BJ (cell line): ENCODE results near the gene PSPN. TPM values are rescaled to one million over a fixed set of nuclear protein-coding genes. Genes with fewer than 3 reads are reported as not detected.
"Not testable (repeated sequence)": the region's sequence is repeated elsewhere in the genome, so short reads cannot be mapped to it uniquely, and the experiment has no call there.

Source experiments
- CTCF ChIA-PET: fragments of 350-600 bp; formaldehyde crosslinking; extraction: SDS; loops from one replicate; lab custom pipeline; 2021; ENCODE audit warnings: antibody characterized with exemption, inconsistent platforms; lab: Yijun Ruan, JAX
- POLR2A ChIA-PET: fragments of 300-600 bp; sonication (Branson Sonifier 250); formaldehyde crosslinking; extraction: SDS; loops from one replicate; lab custom pipeline; 2021; ENCODE audit warnings: antibody characterized with exemption; lab: Charles Lee
- DNase-seq: peaks from one replicate; pipeline ENCODE4 v3.0.0-alpha.2; 2011; ENCODE audit warnings: low read depth
- H3K27me3 ChIP-seq: 2 replicates; pipeline ENCODE4 v1.6.0; 2011; ENCODE audit warnings: low read length; ENCODE audit not compliant: control insufficient read depth, insufficient read depth
- H3K36me3 ChIP-seq: 2 replicates; pipeline ENCODE4 v1.5.1; 2011; ENCODE audit warnings: low read length; ENCODE audit not compliant: control insufficient read depth, insufficient read depth
- H3K4me3 ChIP-seq: 2 replicates; pipeline ENCODE4 v1.5.1; 2011; ENCODE audit warnings: low read depth, mild to moderate bottlenecking, control low read depth, low read length
- polyA plus RNA-seq: library from polyadenylated mRNA; depleted of rRNA; stranded (reverse); fragments of >200 nt; gene quantifications from 2 replicates; pipeline ENCODE4 v1.2.3, GENCODE V29; 2011
- TF ChIP-seq, protein P1 (sequence below): IDR thresholded peaks from 2 replicates; pipeline ENCODE4 v1.5.1; 2011; ENCODE audit warnings: low read depth, mild to moderate bottlenecking, control low read depth, inconsistent platforms, low read length, moderate library complexity; ENCODE audit not compliant: insufficient read depth

Gene PSPN
- polyA plus RNA-seq, 1 experiment, result 0.32 TPM

GRCh38 chr19:6372594-6373095 is 3.1 kb downstream of the PSPN start, which contains the start of gene ALKBH7:
Gene ALKBH7, plus strand, starts transcription at chr19:6372794. Its CDS starts 27 bp downstream, at chr19:6372821.
- POLR2A ChIA-PET, result interaction anchor here (0.7 to 0.8 kb wide), 2 partner anchors 11 to 52 kb away, joined by 3 to 6 read pairs; partner anchors contain the start of gene CLPP
- TF ChIP-seq, protein P1, sequence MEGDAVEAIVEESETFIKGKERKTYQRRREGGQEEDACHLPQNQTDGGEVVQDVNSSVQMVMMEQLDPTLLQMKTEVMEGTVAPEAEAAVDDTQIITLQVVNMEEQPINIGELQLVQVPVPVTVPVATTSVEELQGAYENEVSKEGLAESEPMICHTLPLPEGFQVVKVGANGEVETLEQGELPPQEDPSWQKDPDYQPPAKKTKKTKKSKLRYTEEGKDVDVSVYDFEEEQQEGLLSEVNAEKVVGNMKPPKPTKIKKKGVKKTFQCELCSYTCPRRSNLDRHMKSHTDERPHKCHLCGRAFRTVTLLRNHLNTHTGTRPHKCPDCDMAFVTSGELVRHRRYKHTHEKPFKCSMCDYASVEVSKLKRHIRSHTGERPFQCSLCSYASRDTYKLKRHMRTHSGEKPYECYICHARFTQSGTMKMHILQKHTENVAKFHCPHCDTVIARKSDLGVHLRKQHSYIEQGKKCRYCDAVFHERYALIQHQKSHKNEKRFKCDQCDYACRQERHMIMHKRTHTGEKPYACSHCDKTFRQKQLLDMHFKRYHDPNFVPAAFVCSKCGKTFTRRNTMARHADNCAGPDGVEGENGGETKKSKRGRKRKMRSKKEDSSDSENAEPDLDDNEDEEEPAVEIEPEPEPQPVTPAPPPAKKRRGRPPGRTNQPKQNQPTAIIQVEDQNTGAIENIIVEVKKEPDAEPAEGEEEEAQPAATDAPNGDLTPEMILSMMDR, result no peak
- H3K4me3 ChIP-seq, result peak within 1 kb of the TSS; percentile 97
- CTCF ChIA-PET, result no interaction called here
- H3K27me3 ChIP-seq, result no peaks in the 10 kb centered on the region
- peak; percentile 97 for DNase-seq
- peaks cover 8% of the 10 kb centered on the region for H3K36me3 ChIP-seq

DNA sequence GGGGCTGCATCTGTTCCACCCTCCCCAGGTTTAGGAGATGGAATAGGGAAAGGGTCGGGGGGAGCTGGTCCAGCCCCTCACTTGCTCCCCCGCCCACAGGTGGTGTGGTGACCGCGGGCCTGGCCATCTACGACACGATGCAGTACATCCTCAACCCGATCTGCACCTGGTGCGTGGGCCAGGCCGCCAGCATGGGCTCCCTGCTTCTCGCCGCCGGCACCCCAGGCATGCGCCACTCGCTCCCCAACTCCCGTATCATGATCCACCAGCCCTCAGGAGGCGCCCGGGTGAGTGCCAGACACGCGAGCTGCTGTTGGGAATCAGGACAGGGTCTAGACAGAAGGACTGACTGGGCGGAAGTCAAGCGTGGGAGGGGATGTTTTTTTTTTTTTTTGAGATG is 11.4 kb downstream of the PSPN start:
- TF ChIP-seq, protein P1, result no peak
- no peak for DNase-seq
- POLR2A ChIA-PET, result interaction anchor here (0.6 kb wide), 1 partner anchor 152 kb away, joined by 6 read pairs; no protein-coding TSS in a partner anchor
- Histone ChIP-seq H3K36me3 (peaks cover 23% of the 10 kb centered on the region), H3K4me3 (no peak overlapping the region), H3K27me3 (no peaks in the 10 kb centered on the region)
- CTCF ChIA-PET, result no interaction called here

DNA sequence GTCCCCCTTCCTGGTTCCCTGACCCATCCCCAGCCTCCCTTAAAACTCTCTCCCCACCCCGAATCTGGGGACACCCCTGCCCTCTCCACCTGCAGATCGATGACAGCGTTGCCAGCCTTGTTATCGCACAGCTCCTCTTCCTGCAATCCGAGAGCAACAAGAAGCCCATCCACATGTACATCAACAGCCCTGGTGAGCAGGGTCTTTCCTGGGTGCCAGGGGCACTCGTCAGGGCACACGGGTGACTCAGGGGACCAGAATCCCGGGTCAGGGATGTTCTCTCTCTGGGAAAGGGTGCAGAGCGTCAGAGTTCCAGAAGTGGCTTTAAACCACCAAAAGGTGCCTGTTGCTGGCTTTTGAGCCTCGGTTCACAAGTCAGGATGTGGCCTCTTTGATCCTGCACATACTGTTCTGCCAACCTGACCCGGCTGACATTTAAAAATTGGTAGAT is 13.4 kb downstream of the PSPN start:
- ChIA-PET CTCF (interaction anchor here (1.5 kb wide), 1 partner anchor 14 kb away, joined by 3 read pairs; no protein-coding TSS in a partner anchor), POLR2A (no interaction called here)
- TF ChIP-seq, protein P1, result no peak
- no peaks in the 10 kb centered on the region for H3K27me3 ChIP-seq
- peaks cover 15% of the 10 kb centered on the region for H3K36me3 ChIP-seq
- peak overlapping the region; percentile 92 for H3K4me3 ChIP-seq
- no peak for DNase-seq

DNA sequence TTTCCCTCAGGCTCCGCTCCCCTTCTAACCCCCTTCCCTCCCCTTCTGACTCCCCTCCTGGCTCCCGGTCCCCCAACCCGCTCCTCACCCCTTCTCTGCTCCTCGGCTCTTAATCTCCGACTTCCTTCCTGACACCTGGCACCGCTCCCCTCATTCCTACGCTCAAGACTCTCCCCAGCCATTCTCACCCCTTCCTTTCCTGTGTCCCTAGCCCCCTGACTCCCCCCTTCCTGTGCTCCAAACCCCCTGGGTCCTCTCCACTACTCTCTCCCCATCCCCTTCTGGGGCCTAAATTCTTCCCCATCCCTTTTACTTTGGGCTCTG is 13.7 kb downstream of the PSPN start:
- CTCF ChIA-PET, result interaction anchor here (1.5 kb wide), 1 partner anchor 14 kb away, joined by 3 read pairs; no protein-coding TSS in a partner anchor
- H3K36me3 ChIP-seq, result peaks cover 15% of the 10 kb centered on the region
- no peaks in the 10 kb centered on the region for H3K27me3 ChIP-seq
- no peak for DNase-seq
- POLR2A ChIA-PET, result no interaction called here
- H3K4me3 ChIP-seq, result peak overlapping the region; percentile 92
- TF ChIP-seq, protein P1, result no peak

DNA sequence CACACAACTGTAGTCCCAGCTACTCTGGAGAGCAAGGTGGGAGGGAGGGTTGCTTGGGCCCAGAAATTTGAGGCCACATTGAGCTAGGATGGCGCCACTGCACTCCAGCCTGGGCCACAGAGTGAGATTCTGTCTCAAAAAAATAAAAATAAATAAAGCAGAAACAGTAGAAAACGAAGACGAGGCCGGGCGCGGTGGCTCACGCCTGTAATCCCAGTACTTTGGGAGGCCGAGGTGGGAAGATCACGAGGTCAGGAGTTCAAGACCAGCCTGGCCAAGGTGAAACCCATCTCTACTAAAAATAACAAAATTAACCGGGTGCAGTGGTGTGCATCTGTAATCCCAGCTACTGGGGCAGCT is 14.9 kb downstream of the PSPN start:
- not testable (repeated sequence) for DNase-seq, H3K36me3 ChIP-seq, H3K27me3 ChIP-seq
- POLR2A ChIA-PET, result interaction anchor here (1.0 kb wide), 1 partner anchor 12 kb away, joined by 6 read pairs; the partner anchor contains the start of gene ALKBH7
- H3K4me3 ChIP-seq, result peak overlapping the region; percentile 92
- CTCF ChIA-PET, result interaction anchor here (1.3 to 1.5 kb wide), 3 partner anchors 8 to 13 kb away, joined by 3 to 5 read pairs (median 3); no protein-coding TSS in a partner anchor

- CTCF ChIA-PET, result interaction anchor here (1.3 kb wide), 2 partner anchors 8 to 10 kb away, joined by 3 to 5 read pairs; no protein-coding TSS in a partner anchor
- H3K4me3 ChIP-seq, H3K36me3 ChIP-seq, H3K27me3 ChIP-seq, DNase-seq, POLR2A ChIA-PET: not testable (repeated sequence)
These were observed 15.3 kb downstream of the PSPN start for GRCh38 chr19:6360445-6360844.
